Endothelial cell of hepatic sinusoid (primary cell): ENCODE results near the gene PROM1.

Experiments used
- in situ Hi-C: cut with HindIII; loops from 2 replicates; pipeline ENCODE4 v1.10.0; 2017; ENCODE audit warnings: low sequenced_read_pairs

PROM1 gene

GRCh38 chr4:16067515-16067914 is 16.3 kb downstream of the PROM1 start:
- in situ Hi-C loops: no loop called here

GRCh38 chr4:16066586-16067128 is 17.2 kb downstream of the PROM1 start:
- in situ Hi-C loops: no loop called here

GRCh38 chr4:16065066-16065465 is 18.8 kb downstream of the PROM1 start:
- in situ Hi-C loops: no loop called here

- in situ Hi-C loops: no loop called here
Observed at GRCh38 chr4:16062601-16063000, 21.2 kb downstream of the PROM1 start.

GRCh38 chr4:16056681-16057385 is 27.0 kb downstream of the PROM1 start:
- in situ Hi-C loops: no loop called here

GRCh38 chr4:16055873-16056272 is 27.9 kb downstream of the PROM1 start:
- in situ Hi-C loops: no loop called here

- in situ Hi-C loops: no loop called here
Observed at GRCh38 chr4:16055471-16055870, 28.4 kb downstream of the PROM1 start.

- in situ Hi-C loops: no loop called here
Observed at GRCh38 chr4:16052939-16053338, 30.9 kb downstream of the PROM1 start.

- in situ Hi-C loops: no loop called here
Observed at GRCh38 chr4:16051980-16052379, 31.8 kb downstream of the PROM1 start.

GRCh38 chr4:16051132-16051531 is 32.7 kb downstream of the PROM1 start:
- in situ Hi-C loops: no loop called here

- in situ Hi-C loops: no loop called here
Observed at GRCh38 chr4:16050669-16051068, 33.2 kb downstream of the PROM1 start.

- in situ Hi-C loops: no loop called here
Observed at GRCh38 chr4:16048619-16049419, 35.0 kb downstream of the PROM1 start.

- in situ Hi-C loops: no loop called here
Observed at GRCh38 chr4:16045687-16046086, 38.1 kb downstream of the PROM1 start.

GRCh38 chr4:16043642-16044498 is 40.0 kb downstream of the PROM1 start:
- in situ Hi-C loops: no loop called here

GRCh38 chr4:16039139-16039538 is 44.7 kb downstream of the PROM1 start:
- in situ Hi-C loops: no loop called here

GRCh38 chr4:16037901-16038300 is 45.9 kb downstream of the PROM1 start:
- in situ Hi-C loops: no loop called here

- in situ Hi-C loops: no loop called here
Observed at GRCh38 chr4:16035843-16036242, 48.0 kb downstream of the PROM1 start.

GRCh38 chr4:16034010-16034748 is 49.6 kb downstream of the PROM1 start:
- in situ Hi-C loops: no loop called here

GRCh38 chr4:16032396-16032770 is 51.4 kb downstream of the PROM1 start:
- in situ Hi-C loops: no loop called here

GRCh38 chr4:16031546-16032395 is 52.1 kb downstream of the PROM1 start:
- in situ Hi-C loops: no loop called here
